Esophagus (tissue), 2 donors: ENCODE data around the gene OR51B2. TPM values are rescaled to one million over a fixed set of nuclear protein-coding genes. Genes with fewer than 3 reads are reported as not detected.
"Not testable (repeated sequence)": the region's sequence is repeated elsewhere in the genome, so short reads cannot be mapped to it uniquely, and the experiment has no call there.

Source experiments
- H3K27ac ChIP-seq, 2 donors: one replicate each; pipeline ENCODE4 v1.5.1; 2013; ENCODE audit warnings: low read depth in 2 of 2, mild to moderate bottlenecking in 2 of 2, inconsistent platforms in 1 of 2, low read length in 1 of 2, moderate library complexity in 1 of 2
- H3K27me3 ChIP-seq, 2 donors: one replicate each; pipeline ENCODE4 v1.6.1; 2013; ENCODE audit warnings: low read length in 2 of 2, control low read depth in 1 of 2, mild to moderate bottlenecking in 1 of 2; ENCODE audit not compliant: insufficient read depth in 2 of 2, control insufficient read depth in 1 of 2
- H3K36me3 ChIP-seq, 2 donors: one replicate each; pipeline ENCODE4 v1.6.1; 2013; ENCODE audit warnings: low read length in 1 of 2; ENCODE audit not compliant: control insufficient read depth in 2 of 2, insufficient read depth in 2 of 2
- H3K4me1 ChIP-seq, 2 donors: one replicate each; pipeline ENCODE4 v1.6.1; 2013; ENCODE audit warnings: low read length in 1 of 2; ENCODE audit not compliant: control insufficient read depth in 2 of 2, insufficient read depth in 2 of 2
- H3K4me3 ChIP-seq, 2 donors: one replicate each; pipeline ENCODE4 v1.5.1; 2013; ENCODE audit warnings: low read length in 2 of 2, mild to moderate bottlenecking in 2 of 2, low read depth in 1 of 2, moderate library complexity in 1 of 2
- H3K9me3 ChIP-seq, 2 donors: one replicate each; pipeline ENCODE4 v1.6.1; 2013; ENCODE audit warnings: mild to moderate bottlenecking in 2 of 2, low read depth in 1 of 2, low read length in 1 of 2, moderate library complexity in 1 of 2; ENCODE audit not compliant: control insufficient read depth in 2 of 2, insufficient read depth in 1 of 2
- WGBS, 2 donors: extraction: QIAGEN DNeasy Blood & Tissue Kit; methylation state at CpG; one replicate each; pipeline ENCODE4 v1.1.7; 2013; 5-methylcytosine and 5-hydroxymethylcytosine counted together
- polyA plus RNA-seq, 2 donors: library from polyadenylated mRNA; stranded (reverse); fragments of 200-250 nt; gene quantifications; one replicate each; pipeline ENCODE4 v1.2.3, GENCODE V29; 2013
- donor health status: healthy with polysubstance abuse.
- donor health status: Bipolar disorder and iron deficiency.

Gene OR51B2
- polyA plus RNA-seq, 2 donors = not detected

GRCh38 chr11:5298451-5298850 is 25.6 kb downstream of the OR51B2 start:
- Histone ChIP-seq H3K4me3 (no peak overlapping the region), H3K36me3 (no peaks in the 10 kb centered on the region), H3K27ac (no peak overlapping the region), H3K9me3 (no peaks in the 10 kb centered on the region), H3K27me3 (no peaks in the 10 kb centered on the region), H3K4me1 (no peaks in the 10 kb centered on the region)
- 28 to 67% methylated on average over 1 of the region's 1 CpG for WGBS, 2 donors

- Histone ChIP-seq H3K36me3 (no peaks in the 10 kb centered on the region), H3K9me3 (no peaks in the 10 kb centered on the region), H3K4me1 (no peaks in the 10 kb centered on the region), H3K4me3 (no peak overlapping the region), H3K27ac (no peak overlapping the region), H3K27me3 (no peaks in the 10 kb centered on the region)
- whole genome bisulfite sequencing, 2 donors = 58 to 67% methylated on average over 4 of the region's 4 CpGs
Observed at GRCh38 chr11:5297721-5298323, 26.3 kb downstream of the OR51B2 start.

- H3K27ac ChIP-seq, H3K27me3 ChIP-seq, H3K36me3 ChIP-seq, H3K4me3 ChIP-seq, H3K4me1 ChIP-seq, H3K9me3 ChIP-seq: not testable (repeated sequence)
- WGBS, 2 donors = 90 to 93% methylated on average over 35 to 41 of the region's 41 CpGs
Observed at GRCh38 chr11:5294342-5294995, 29.6 kb downstream of the OR51B2 start.

- Histone ChIP-seq H3K4me3 (no peak overlapping the region), H3K27me3 (no peaks in the 10 kb centered on the region), H3K9me3 (no peaks in the 10 kb centered on the region), H3K27ac (no peak overlapping the region), H3K36me3 (no peaks in the 10 kb centered on the region), H3K4me1 (no peaks in the 10 kb centered on the region)
- 89 to 91% methylated on average over 8 of the region's 8 CpGs for WGBS, 2 donors
Observed at GRCh38 chr11:5293028-5293427, 31.1 kb downstream of the OR51B2 start.

GRCh38 chr11:5291207-5291838 is 32.8 kb downstream of the OR51B2 start:
- H3K27me3 ChIP-seq = no peaks in the 10 kb centered on the region
- H3K36me3 ChIP-seq = no peaks in the 10 kb centered on the region
- H3K27ac ChIP-seq = no peak overlapping the region
- WGBS, 2 donors = 75 to 81% methylated on average over 1 of the region's 1 CpG
- H3K4me1 ChIP-seq = no peaks in the 10 kb centered on the region
- no peak overlapping the region for H3K4me3 ChIP-seq
- no peaks in the 10 kb centered on the region for H3K9me3 ChIP-seq

- Histone ChIP-seq H3K4me3 (no peak overlapping the region), H3K9me3 (peaks cover 0 to 2% of the 10 kb centered on the region in 2 donors), H3K36me3 (no peaks in the 10 kb centered on the region), H3K4me1 (no peaks in the 10 kb centered on the region), H3K27me3 (no peaks in the 10 kb centered on the region), H3K27ac (no peak overlapping the region)
- 84 to 97% methylated on average over 1 of the region's 1 CpG for WGBS, 2 donors
Observed at GRCh38 chr11:5290106-5290505, 34.0 kb downstream of the OR51B2 start.

GRCh38 chr11:5289696-5290095 is 34.4 kb downstream of the OR51B2 start:
- Histone ChIP-seq H3K27me3 (no peaks in the 10 kb centered on the region), H3K4me1 (no peaks in the 10 kb centered on the region), H3K4me3 (no peak overlapping the region), H3K27ac (no peak overlapping the region), H3K36me3 (no peaks in the 10 kb centered on the region), H3K9me3 (peaks cover 0 to 2% of the 10 kb centered on the region in 2 donors)

GRCh38 chr11:5288906-5289550 is 35.1 kb downstream of the OR51B2 start:
- no peak overlapping the region for H3K27ac ChIP-seq
- H3K27me3 ChIP-seq = no peaks in the 10 kb centered on the region

GRCh38 chr11:5288108-5288905 is 35.8 kb downstream of the OR51B2 start:
- H3K27me3 ChIP-seq = no peaks in the 10 kb centered on the region
- peaks cover 0 to 2% of the 10 kb centered on the region in 2 donors for H3K9me3 ChIP-seq
- H3K36me3 ChIP-seq = no peaks in the 10 kb centered on the region
- no peaks in the 10 kb centered on the region for H3K4me1 ChIP-seq
- H3K27ac ChIP-seq = no peak overlapping the region
- WGBS, 2 donors = 72 to 75% methylated on average over 7 of the region's 7 CpGs
- no peak overlapping the region for H3K4me3 ChIP-seq

More at GRCh38 chr11:5288906-5289550, 35.1 kb downstream of the OR51B2 start:
- Histone ChIP-seq H3K4me3 (no peak overlapping the region), H3K36me3 (no peaks in the 10 kb centered on the region), H3K9me3 (peaks cover 0 to 2% of the 10 kb centered on the region in 2 donors), H3K4me1 (no peaks in the 10 kb centered on the region)
- 79 to 82% methylated on average over 6 of the region's 6 CpGs for WGBS, 2 donors
